ENCODE measurements around the gene NUMB. TPM values are rescaled to one million over a fixed set of nuclear protein-coding genes. Genes with fewer than 3 reads are reported as not detected.

NUMB gene
- 119 TPM for total RNA-seq

- intact Hi-C loops (cut with DNase I), result no loop called here
- ATAC-seq (peak; percentile 99), DNase-seq (ENCODE audit: low spot score) (peak; percentile 97)
These were observed at the start of gene NUMB for GRCh38 chr14:73458183-73458976. Gene NUMB (minus strand): TSS chr14:73458546. CDS start chr14:73355751, 102,795 bp downstream.

- DNase-seq (ENCODE audit: low spot score) (no peak), ATAC-seq (no peak)
- intact Hi-C loops (cut with DNase I), result no loop called here
These were observed 45.3 kb upstream of the NUMB start for GRCh38 chr14:73503648-73504047.

- ATAC-seq (no peak), DNase-seq (ENCODE audit: low spot score) (no peak)
- intact Hi-C loops (cut with DNase I), result no loop called here
These were observed 43.8 kb upstream of the NUMB start for GRCh38 chr14:73502017-73502619.

- ATAC-seq (no peak), DNase-seq (ENCODE audit: low spot score) (no peak)
- intact Hi-C loops (cut with DNase I), result no loop called here
These were observed 42.0 kb upstream of the NUMB start for GRCh38 chr14:73500360-73500759.

- ATAC-seq, result no peak
- intact Hi-C loops (cut with DNase I), result no loop called here
- DNase-seq (ENCODE audit: low spot score), result no peak
These were observed 36.2 kb upstream of the NUMB start for GRCh38 chr14:73494593-73494992.

GRCh38 chr14:73492670-73493069 lies 34.3 kb upstream of the NUMB start:
- intact Hi-C loops (cut with DNase I), result no loop called here
- DNase-seq (ENCODE audit: low spot score) (no peak), ATAC-seq (no peak)

GRCh38 chr14:73492043-73492552 lies 33.8 kb upstream of the NUMB start:
- intact Hi-C loops (cut with DNase I), result no loop called here
- no peak for ATAC-seq

GRCh38 chr14:73491256-73492042 lies 33.1 kb upstream of the NUMB start:
- peak; percentile 75 for DNase-seq (ENCODE audit: low spot score)
- ATAC-seq, result peak; percentile 18
- intact Hi-C loops (cut with DNase I), result no loop called here

More at GRCh38 chr14:73492043-73492552, 33.8 kb upstream of the NUMB start:
- no peak for DNase-seq (ENCODE audit: low spot score)

- intact Hi-C loops (cut with DNase I), result no loop called here
- no peak for DNase-seq (ENCODE audit: low spot score)
- no peak for ATAC-seq
These were observed 31.3 kb upstream of the NUMB start for GRCh38 chr14:73489481-73490175.

- intact Hi-C loops (cut with DNase I), result no loop called here
- DNase-seq (ENCODE audit: low spot score) (no peak), ATAC-seq (no peak)
These were observed 20.3 kb upstream of the NUMB start for GRCh38 chr14:73478684-73479083.

- intact Hi-C loops (cut with DNase I), result no loop called here
- peak; percentile 67 for ATAC-seq
- no peak for DNase-seq (ENCODE audit: low spot score)
These were observed 19.4 kb upstream of the NUMB start for GRCh38 chr14:73477618-73478266.

GRCh38 chr14:73476451-73476931 lies 18.1 kb upstream of the NUMB start:
- ATAC-seq (peak; percentile 63), DNase-seq (ENCODE audit: low spot score) (no peak)
- intact Hi-C loops (cut with DNase I), result no loop called here

GRCh38 chr14:73474952-73475351 lies 16.6 kb upstream of the NUMB start:
- ATAC-seq (no peak), DNase-seq (ENCODE audit: low spot score) (no peak)
- intact Hi-C loops (cut with DNase I), result no loop called here

- intact Hi-C loops (cut with DNase I), result no loop called here
- ATAC-seq, result peak; percentile 81
- no peak for DNase-seq (ENCODE audit: low spot score)
These were observed 14.1 kb upstream of the NUMB start for GRCh38 chr14:73472185-73473114.

- intact Hi-C loops (cut with DNase I), result no loop called here
- ATAC-seq, result no peak
- DNase-seq (ENCODE audit: low spot score), result no peak
These were observed 13.3 kb upstream of the NUMB start for GRCh38 chr14:73471582-73472184.

- ATAC-seq, result no peak
- intact Hi-C loops (cut with DNase I), result loop anchor here (10.0 kb wide), 1 partner anchor 174 kb away; no protein-coding TSS in a partner anchor
- no peak for DNase-seq (ENCODE audit: low spot score)
These were observed 10.6 kb upstream of the NUMB start for GRCh38 chr14:73468828-73469375.

GRCh38 chr14:73467800-73468199 lies 9.5 kb upstream of the NUMB start:
- no peak for DNase-seq (ENCODE audit: low spot score)
- intact Hi-C loops (cut with DNase I), result loop anchor here (10.0 kb wide), 1 partner anchor 173 kb away; no protein-coding TSS in a partner anchor
- ATAC-seq, result no peak
